D721Med (cell line): ENCODE measurements around the gene MS4A3.

Source experiments
- DNase-seq: peaks from one replicate; pipeline ENCODE4 v3.0.0; 2011; ENCODE audit warnings: low spot score; ENCODE audit not compliant: insufficient read length
- FAIRE-seq: peaks from 2 replicates; lab custom pipeline; 2011; peaks lifted over from hg19 to GRCh38; lab: Jason Lieb, UNC
- CTCF ChIP-seq: IDR thresholded peaks from 2 replicates; pipeline ENCODE4 v1.5.1; 2012; ENCODE audit warnings: mild to moderate bottlenecking, control low read depth; ENCODE audit not compliant: insufficient read depth; ENCODE audit errors: missing control alignments

MS4A3 gene

DNA sequence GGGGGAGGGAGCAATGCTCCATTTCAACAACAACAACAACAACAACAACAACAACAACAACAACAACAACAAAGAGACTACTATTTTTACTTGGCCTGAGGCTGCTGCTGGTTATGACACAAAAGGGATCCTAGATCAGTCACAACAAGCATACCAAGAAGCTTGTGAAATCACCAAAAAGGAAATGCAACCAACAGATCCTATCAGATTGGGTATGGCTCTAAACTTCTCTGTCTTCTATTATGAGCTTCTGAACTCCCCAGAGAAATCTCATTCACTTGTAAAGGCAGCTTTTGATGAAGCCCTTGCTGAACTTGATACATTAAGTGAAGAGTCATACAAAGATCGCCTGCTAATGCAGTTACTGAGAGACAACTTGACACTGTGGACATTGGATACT is 21.5 kb downstream of the MS4A3 start:
- TF ChIP-seq CTCF: no peak
- FAIRE-seq (no peak), DNase-seq (no peak)

GRCh38 chr11:60078745-60079144 is 22.3 kb downstream of the MS4A3 start:
- no peak for FAIRE-seq

GRCh38 chr11:60080535-60080934 is 24.1 kb downstream of the MS4A3 start:
- no peak for TF ChIP-seq CTCF
- FAIRE-seq: no peak
- no peak for DNase-seq

More at GRCh38 chr11:60078745-60079144, 22.3 kb downstream of the MS4A3 start:
- no peak for TF ChIP-seq CTCF
- DNase-seq: no peak

DNA sequence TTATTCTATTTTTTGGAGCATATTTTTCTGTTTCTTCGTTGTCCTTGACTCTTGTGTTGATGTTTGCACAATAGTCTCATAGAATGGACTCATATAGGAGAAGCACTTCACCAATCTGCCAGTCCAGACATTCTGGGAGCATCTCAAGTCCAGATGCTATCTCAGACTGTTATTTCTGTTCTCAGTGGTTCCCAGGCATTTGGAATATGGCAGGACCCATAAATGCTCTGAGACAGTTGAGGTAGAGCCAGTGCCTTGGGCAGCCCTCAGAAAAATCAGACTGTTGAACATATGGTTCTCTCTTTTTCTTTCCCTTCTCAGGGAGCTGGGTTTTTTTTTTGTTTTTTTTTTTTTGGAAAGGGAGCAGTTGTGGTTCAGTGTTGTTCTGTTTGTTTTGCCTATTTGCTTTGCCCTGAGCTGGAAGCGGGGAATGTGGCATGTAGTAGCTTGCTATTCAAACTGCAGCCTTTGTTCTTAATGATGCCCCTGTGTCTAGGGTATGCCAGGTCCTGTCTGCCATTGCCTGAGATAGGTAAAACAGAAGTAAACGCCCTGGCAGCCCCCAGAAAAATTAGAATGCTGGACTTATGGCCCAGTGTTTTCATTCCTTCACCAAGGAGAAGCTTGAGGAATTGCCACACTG is 28.3 kb downstream of the MS4A3 start:
- no peak for DNase-seq
- no peak for FAIRE-seq
- no peak for TF ChIP-seq CTCF

DNA sequence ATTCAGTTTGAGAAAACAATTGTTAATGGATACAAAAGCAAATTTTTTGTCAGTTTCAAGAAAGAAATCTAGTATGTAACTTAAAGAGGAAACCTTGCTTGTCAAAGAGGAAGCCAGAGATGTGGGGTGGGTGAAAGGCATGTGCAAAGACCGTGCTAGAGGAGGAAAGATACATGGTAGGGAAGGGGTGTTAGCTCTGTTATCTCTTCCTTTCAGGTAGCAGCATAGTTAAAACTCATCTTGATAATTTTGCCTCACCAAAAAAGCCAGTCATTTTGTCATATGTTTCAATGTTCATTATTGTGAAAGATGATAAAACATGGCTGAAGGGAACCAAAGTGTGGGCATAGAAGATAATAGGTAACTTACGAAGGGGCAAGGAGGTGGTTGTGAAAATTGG is 29.4 kb downstream of the MS4A3 start:
- no peak for FAIRE-seq
- TF ChIP-seq CTCF: no peak
- DNase-seq: no peak

DNA sequence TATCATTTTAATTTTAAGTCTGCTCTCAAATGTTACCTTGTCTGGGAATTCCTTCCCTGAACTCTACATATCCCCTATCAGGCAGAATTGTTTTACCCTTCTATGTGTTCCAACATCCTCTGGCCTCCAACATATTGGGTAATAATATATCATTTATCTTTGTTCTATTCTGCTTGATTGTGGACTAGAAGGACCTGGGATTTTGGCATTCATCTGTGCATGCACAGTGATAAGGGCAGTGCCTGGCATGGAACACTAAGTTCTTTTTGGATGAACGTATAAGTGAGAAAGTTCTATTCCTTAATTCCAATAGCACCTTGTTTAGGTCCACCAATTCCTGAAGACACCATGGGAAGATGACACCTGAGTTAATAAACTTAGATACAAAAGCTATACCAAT is 30.8 kb downstream of the MS4A3 start:
- no peak for TF ChIP-seq CTCF
- FAIRE-seq: no peak
- no peak for DNase-seq

DNA sequence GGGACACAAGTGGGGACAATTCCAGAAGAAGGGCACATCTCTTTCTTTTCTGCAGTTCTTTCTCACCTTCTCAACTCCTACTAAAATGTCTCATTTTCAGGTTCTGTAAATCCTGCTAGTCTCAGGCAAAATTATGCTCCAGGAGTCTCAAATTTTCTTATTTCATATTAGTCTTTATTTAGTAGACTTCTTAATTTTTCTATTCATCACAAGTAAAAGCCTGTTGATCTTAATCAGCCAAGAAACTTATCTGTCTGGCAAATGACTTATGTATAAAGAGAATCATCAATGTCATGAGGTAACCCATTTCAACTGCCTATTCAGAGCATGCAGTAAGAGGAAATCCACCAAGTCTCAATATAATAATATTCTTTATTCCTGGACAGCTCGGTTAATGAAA is 31.9 kb downstream of the MS4A3 start, which contains the start of gene MS4A2:
MS4A2 (plus strand) TSS at position 301 of the 400 bp plus-strand sequence. CDS start 102 bp downstream, outside the sequence.
- no peak for TF ChIP-seq CTCF
- FAIRE-seq (no peak), DNase-seq (no peak)
